Smooth muscle cell of bladder (primary cell): ENCODE measurements around the gene SPATA22. TPM values are rescaled to one million over a fixed set of nuclear protein-coding genes. Genes with fewer than 3 reads are reported as not detected.

Source experiments
- total RNA-seq: library from RNA; depleted of rRNA; stranded (reverse); fragments of >200 nt; gene quantifications from 2 replicates; pipeline ENCODE4 v1.2.3, GENCODE V29; 2014

The SPATA22 gene
- total RNA-seq: 0.09 and 1.8 TPM in 2 replicates

GRCh38 chr17:3471599-3471998, at the start of gene SPATA22:
SPATA22 (minus strand) TSS chr17:3471819; CDS start chr17:3469325, 2,494 bp downstream.

GRCh38 chr17:3475812-3476610, 4.4 kb upstream of the SPATA22 start, which contains the start of gene ASPA:
ASPA (plus strand) TSS chr17:3475997; CDS start chr17:3476160, 163 bp downstream.

GRCh38 chr17:3433741-3434140, 37.9 kb downstream of the SPATA22 start, which contains the start of gene OR1E2:
OR1E2 (minus strand) TSS chr17:3433841; CDS start chr17:3433841, 0 bp downstream.

GRCh38 chr17:3411070-3411469, 60.5 kb downstream of the SPATA22 start, which contains the start of gene OR3A3:
OR3A3 (plus strand) TSS chr17:3411370.

GRCh38 chr17:3398310-3398709, 73.3 kb downstream of the SPATA22 start, which contains the start of gene OR1E1:
OR1E1 (minus strand) TSS chr17:3398410; CDS start chr17:3398410, 0 bp downstream.

Other genes with a start within 250 kb of the SPATA22 start
- gene OR3A1, start 173.5 kb downstream of the SPATA22 start, total RNA-seq: under 0.01 and 0.09 TPM in 2 replicates
- 0.18 and 0.57 TPM in 2 replicates for gene OR3A2, start 85.5 kb downstream of the SPATA22 start, total RNA-seq
- gene OR1E1, start 73.4 kb downstream of the SPATA22 start, total RNA-seq: not detected in 2 replicates
- not detected in 2 replicates for gene OR3A3, start 60.4 kb downstream of the SPATA22 start, total RNA-seq
- not detected in 2 replicates for gene OR1E2, start 38.0 kb downstream of the SPATA22 start, total RNA-seq
- gene ASPA, start 4.2 kb upstream of the SPATA22 start, total RNA-seq: 3.6 and 7.6 TPM in 2 replicates
- gene TRPV3, start 86.0 kb upstream of the SPATA22 start, total RNA-seq: 1.4 and 4.3 TPM in 2 replicates
- gene TRPV1, start 137.6 kb upstream of the SPATA22 start, total RNA-seq: 1.3 and 2.7 TPM in 2 replicates
- 9.4 and 11.7 TPM in 2 replicates for gene SHPK, start 164.4 kb upstream of the SPATA22 start, total RNA-seq
- gene CTNS, start 164.9 kb upstream of the SPATA22 start, total RNA-seq: 15.2 and 23.0 TPM in 2 replicates
- gene TAX1BP3, start 196.8 kb upstream of the SPATA22 start, total RNA-seq: 124 and 168 TPM in 2 replicates
- 11.8 and 15.1 TPM in 2 replicates for gene EMC6, start 197.0 kb upstream of the SPATA22 start, total RNA-seq
- gene P2RX5, start 224.3 kb upstream of the SPATA22 start, total RNA-seq: 0.71 and 1.2 TPM in 2 replicates